Measurements from ENCODE around the gene FLYWCH1. TPM values are rescaled to one million over a fixed set of nuclear protein-coding genes. Genes with fewer than 3 reads are reported as not detected.
A peak's percentile ranks its signal among the peaks of the same experiment; 100 is the strongest.

The FLYWCH1 gene
- total RNA-seq, 1 donor from 2014 or later, result 34.7 TPM

DNA sequence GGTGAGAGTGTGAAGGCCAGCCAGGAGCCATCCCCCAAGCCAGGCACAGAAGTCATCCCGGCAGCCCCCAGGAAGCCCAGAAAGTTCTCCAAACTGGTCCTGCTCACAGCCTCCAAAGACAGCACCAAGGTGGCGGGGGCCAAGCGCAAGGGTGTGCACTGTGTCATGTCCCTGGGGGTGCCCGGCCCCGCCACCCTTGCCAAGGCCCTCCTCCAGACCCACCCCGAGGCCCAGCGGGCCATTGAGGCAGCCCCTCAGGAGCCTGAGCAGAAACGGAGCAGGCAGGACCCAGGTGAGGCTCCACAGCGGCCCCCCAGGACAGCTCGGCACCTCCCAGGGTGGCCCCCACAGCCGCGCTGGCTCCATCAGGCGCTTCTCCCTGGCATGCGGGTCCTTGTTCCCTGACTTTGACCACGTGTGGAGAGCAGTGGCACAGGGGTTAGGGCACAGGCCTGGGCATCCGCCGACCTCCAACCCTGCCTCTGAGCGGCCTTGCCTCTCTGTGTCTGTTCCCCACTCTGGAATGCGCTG, 15.2 kb upstream of the FLYWCH1 start:
- H3K9me3 ChIP-seq, result no peaks in the 10 kb centered on the region
- H3K36me3 ChIP-seq, result peaks cover 29% of the 10 kb centered on the region
- DNase-seq, result peak; percentile 27
- no peaks in the 10 kb centered on the region for H3K27me3 ChIP-seq (ENCODE audit: low read depth)
- H3K27ac ChIP-seq, result no peak overlapping the region
- H3K4me1 ChIP-seq, result peaks cover under 1% of the 10 kb centered on the region
- no peak for TF ChIP-seq CTCF (IDR thresholded peaks at IDR 0.05)
- intact Hi-C loops (cut with DNase I), result no loop called here
- peak in 1 of 2 donors; percentile 11 for ATAC-seq
- no peak overlapping the region for H3K4me3 ChIP-seq

GRCh38 chr16:2897110-2897509, 14.6 kb upstream of the FLYWCH1 start:
- DNase-seq (no peak), ATAC-seq (peak in 1 of 2 donors; percentile 7)
- intact Hi-C loops (cut with DNase I), result no loop called here
- peaks cover 29% of the 10 kb centered on the region for H3K36me3 ChIP-seq
- TF ChIP-seq CTCF (IDR thresholded peaks at IDR 0.05), result no peak
- H3K4me1 ChIP-seq, result no peaks in the 10 kb centered on the region
- H3K27ac ChIP-seq, result no peak overlapping the region
- no peaks in the 10 kb centered on the region for H3K27me3 ChIP-seq (ENCODE audit: low read depth)
- H3K4me3 ChIP-seq, result no peak overlapping the region
- H3K9me3 ChIP-seq, result no peaks in the 10 kb centered on the region

- no peaks in the 10 kb centered on the region for H3K27me3 ChIP-seq (ENCODE audit: low read depth)
- no peaks in the 10 kb centered on the region for H3K9me3 ChIP-seq
- no peak for DNase-seq
- TF ChIP-seq CTCF (IDR thresholded peaks at IDR 0.05), result no peak
- no peak overlapping the region for H3K27ac ChIP-seq
- H3K4me1 ChIP-seq, result peaks cover 7% of the 10 kb centered on the region
- intact Hi-C loops (cut with DNase I), result no loop called here
- peaks cover 29% of the 10 kb centered on the region for H3K36me3 ChIP-seq
- H3K4me3 ChIP-seq, result no peak overlapping the region
- ATAC-seq, result no peak
Observed at GRCh38 chr16:2898831-2899563, 12.7 kb upstream of the FLYWCH1 start.

DNA sequence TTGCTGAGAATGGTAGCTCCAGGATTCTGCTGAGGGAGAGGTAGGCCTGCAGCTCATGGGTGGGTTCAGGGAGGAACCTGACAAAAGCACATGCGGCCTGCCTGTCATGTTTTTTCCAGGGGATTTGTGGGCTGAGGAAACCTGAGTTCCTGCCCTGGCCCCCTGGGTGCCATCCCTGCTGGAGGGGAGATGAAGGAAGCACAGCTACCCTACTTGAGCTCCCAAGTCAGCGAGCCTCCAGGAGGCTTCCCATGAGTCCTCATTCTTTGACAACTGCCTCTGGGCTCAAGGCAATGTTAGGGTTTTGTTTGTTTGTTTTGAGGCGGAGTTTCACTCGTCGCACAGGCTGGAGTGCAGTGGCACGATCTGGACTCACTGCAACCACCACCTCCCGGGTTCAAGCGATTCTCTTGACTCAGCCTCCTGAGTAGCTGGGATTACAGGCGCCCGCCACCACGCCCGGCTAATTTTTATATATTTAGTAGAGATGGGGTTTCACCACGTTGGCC, 12.1 kb upstream of the FLYWCH1 start:
- peaks cover 8% of the 10 kb centered on the region for H3K4me1 ChIP-seq
- no peaks in the 10 kb centered on the region for H3K9me3 ChIP-seq
- H3K36me3 ChIP-seq, result peaks cover 29% of the 10 kb centered on the region
- DNase-seq (no peak), ATAC-seq (no peak)
- intact Hi-C loops (cut with DNase I), result no loop called here
- H3K27ac ChIP-seq, result no peak overlapping the region
- no peak overlapping the region for H3K4me3 ChIP-seq
- no peak for TF ChIP-seq CTCF (IDR thresholded peaks at IDR 0.05)
- H3K27me3 ChIP-seq (ENCODE audit: low read depth), result no peaks in the 10 kb centered on the region

DNA sequence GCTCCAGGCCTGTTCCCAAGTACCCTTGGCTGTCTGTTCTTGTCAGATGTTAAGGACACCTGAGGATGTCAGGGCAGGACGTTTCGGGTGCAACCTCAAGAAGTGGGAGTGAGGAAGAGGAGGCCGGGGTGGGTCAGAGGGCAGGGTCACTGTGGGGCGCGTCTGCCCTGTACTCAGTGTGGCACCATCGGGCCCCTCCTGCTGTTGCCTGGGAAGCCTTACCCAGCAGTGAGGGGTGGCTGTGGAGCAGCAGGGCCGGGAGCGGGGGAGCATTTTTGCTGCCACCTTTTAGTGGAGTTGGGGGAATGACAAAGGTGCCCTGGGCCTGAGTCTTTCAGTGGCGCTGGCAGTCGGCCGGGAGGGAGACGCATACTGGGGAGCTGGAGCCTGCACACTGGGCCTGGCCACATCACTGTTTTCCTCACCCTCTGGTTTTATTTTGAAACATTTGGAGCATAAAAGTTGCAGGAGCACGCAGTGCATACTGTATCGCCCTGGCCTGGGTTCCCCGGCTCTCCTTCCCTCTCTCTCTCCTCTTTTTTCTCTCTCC, 11.1 kb upstream of the FLYWCH1 start:
- no peak for TF ChIP-seq CTCF (IDR thresholded peaks at IDR 0.05)
- intact Hi-C loops (cut with DNase I), result no loop called here

More for the DNA sequence above, 11.1 kb upstream of the FLYWCH1 start:
- H3K36me3 ChIP-seq, result peaks cover 27% of the 10 kb centered on the region
- DNase-seq (no peak), ATAC-seq (no peak)
- H3K27ac ChIP-seq, result no peak overlapping the region
- H3K27me3 ChIP-seq (ENCODE audit: low read depth), result no peaks in the 10 kb centered on the region
- H3K9me3 ChIP-seq, result no peaks in the 10 kb centered on the region
- peaks cover 8% of the 10 kb centered on the region for H3K4me1 ChIP-seq
- H3K4me3 ChIP-seq, result no peak overlapping the region
